ENCODE results near the gene ABCA13.

GRCh38 chr7:48296966-48297365, 125.7 kb downstream of the ABCA13 start:
- TF ChIP-seq CTCF (IDR thresholded peaks at IDR 0.05) (no peak), EZH2 (IDR thresholded peaks at IDR 0.05) (no peak)

Data from neural progenitor cell (in vitro differentiated cells).